ENCODE results near the gene FXR1.

GRCh38 chr3:181025204-181025603, 112.7 kb downstream of the FXR1 start:
- no peak for TF ChIP-seq CTCF (conservative IDR thresholded peaks at IDR 0.05)
- TF ChIP-seq ZFX (IDR thresholded peaks at IDR 0.05): no peak
